GM12865 (cell line): ENCODE results near the gene ITPR1.

ENCODE experiments used
- DNase-seq: peaks from one replicate; pipeline ENCODE4 v3.0.0; 2010; ENCODE audit warnings: low read depth
- H3K4me3 ChIP-seq: 2 replicates; pipeline ENCODE4 v1.5.1; 2011; ENCODE audit warnings: mild to moderate bottlenecking, low read depth, low read length, control low read depth
- TF ChIP-seq, protein P1 (sequence below): IDR thresholded peaks from 2 replicates; pipeline ENCODE4 v1.5.1; 2011; ENCODE audit warnings: low read length, control low read depth, low read depth, inconsistent platforms; ENCODE audit not compliant: insufficient read depth; ENCODE audit errors: missing control alignments

The ITPR1 gene

DNA sequence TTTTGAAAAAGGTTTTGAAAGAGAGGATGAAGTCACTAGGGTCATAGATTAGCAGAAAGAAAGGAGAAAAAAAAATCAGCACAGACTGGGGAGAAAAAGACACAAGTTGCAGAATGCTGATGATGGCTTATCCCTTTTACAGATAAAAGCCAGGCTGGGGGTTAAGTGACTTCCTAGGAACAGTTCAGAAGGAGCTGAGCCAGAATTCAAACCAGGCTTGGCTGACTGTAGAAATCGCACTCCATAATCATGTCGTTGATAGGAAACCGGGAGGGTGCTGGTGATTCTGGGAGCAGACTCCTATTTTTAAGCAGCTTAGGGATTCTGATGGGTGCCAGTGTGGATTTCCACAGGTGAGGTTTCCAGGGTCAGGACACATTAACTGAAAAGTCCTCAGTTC, 326.6 kb downstream of the ITPR1 start:
- no peak for DNase-seq
- no peak overlapping the region for H3K4me3 ChIP-seq
- TF ChIP-seq, protein P1, sequence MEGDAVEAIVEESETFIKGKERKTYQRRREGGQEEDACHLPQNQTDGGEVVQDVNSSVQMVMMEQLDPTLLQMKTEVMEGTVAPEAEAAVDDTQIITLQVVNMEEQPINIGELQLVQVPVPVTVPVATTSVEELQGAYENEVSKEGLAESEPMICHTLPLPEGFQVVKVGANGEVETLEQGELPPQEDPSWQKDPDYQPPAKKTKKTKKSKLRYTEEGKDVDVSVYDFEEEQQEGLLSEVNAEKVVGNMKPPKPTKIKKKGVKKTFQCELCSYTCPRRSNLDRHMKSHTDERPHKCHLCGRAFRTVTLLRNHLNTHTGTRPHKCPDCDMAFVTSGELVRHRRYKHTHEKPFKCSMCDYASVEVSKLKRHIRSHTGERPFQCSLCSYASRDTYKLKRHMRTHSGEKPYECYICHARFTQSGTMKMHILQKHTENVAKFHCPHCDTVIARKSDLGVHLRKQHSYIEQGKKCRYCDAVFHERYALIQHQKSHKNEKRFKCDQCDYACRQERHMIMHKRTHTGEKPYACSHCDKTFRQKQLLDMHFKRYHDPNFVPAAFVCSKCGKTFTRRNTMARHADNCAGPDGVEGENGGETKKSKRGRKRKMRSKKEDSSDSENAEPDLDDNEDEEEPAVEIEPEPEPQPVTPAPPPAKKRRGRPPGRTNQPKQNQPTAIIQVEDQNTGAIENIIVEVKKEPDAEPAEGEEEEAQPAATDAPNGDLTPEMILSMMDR, result no peak

DNA sequence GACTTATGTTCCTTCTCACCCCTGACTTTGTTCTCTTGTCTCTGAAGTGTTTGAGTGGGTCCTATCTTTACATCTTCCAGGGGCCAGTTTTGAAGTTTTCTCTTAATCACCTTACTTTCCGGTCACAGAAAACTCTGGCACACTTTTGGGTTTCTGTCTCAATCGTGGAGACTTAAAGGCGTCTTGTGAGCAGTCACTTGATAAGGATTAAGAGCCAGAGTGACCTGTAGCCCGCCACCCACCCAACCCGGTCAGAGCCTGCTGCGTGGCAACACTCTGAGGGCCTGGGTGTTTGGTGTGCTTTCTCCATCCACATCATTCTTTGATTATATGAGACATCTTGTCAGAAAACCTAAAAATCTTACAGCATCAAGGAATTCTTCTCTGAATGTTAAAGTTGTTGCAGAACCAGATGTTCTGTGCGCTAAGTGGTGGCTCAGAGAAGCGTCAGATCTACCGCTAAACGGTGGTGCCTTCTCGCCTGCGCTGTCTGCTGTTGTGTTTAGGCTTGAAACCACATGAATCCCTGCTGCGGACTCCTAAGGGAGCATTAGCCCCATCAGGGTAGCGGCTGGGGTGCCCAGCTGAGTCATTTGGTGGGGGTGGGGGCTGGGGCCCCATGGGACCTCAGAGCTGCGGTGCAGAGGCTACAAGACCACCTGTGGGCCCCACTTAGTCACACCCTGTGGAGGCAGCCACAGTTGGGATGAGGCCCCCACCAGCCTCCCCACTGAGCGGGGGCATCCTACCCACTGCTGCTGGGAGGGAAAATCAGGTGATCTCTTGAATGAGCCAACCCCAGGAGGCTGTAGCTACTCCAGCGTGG, 327.4 kb downstream of the ITPR1 start:
- no peak overlapping the region for H3K4me3 ChIP-seq
- TF ChIP-seq, protein P1, result no peak
- DNase-seq, result no peak

DNA sequence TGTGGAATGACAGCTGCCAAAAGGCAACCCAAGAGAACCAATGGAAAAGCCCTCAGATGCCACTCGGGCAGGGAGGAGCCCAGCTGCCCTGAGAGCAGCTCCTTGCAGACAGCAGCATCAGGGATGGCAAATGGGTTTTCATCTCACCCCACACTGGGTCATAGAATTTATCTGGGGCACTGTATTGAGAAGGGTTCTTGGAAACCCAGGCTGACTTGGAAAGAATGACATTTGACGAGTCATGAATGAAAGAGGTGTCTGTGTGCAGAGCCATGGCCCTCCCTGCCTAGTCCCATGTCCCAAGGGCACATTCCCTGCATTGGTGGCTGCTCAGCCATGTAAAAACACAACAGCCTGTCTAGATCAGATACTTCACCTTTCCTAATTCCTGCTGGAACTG, 328.2 kb downstream of the ITPR1 start:
- no peak for DNase-seq
- H3K4me3 ChIP-seq, result no peak overlapping the region
- TF ChIP-seq, protein P1, result no peak

DNA sequence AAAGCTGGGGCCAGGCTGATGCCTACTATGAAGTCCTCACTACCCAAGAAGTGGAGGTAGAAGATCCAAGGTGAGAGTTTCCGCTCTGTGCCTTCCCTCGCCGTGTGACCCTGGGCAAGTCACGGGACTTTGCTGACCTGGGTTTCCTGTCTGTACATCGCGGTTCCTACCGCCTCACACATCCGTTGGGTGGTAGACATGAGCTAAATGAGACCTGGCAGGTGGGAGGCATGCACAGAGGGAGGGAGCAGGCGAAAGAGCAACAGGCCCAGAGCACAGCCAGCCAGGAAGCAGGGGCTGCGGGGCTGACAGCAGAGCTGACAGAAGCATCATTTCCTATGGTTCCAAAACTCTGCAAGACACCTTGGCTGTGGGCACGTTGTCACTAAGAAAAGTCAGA, 328.8 kb downstream of the ITPR1 start:
- no peak for DNase-seq
- no peak overlapping the region for H3K4me3 ChIP-seq
- TF ChIP-seq, protein P1, result no peak

DNA sequence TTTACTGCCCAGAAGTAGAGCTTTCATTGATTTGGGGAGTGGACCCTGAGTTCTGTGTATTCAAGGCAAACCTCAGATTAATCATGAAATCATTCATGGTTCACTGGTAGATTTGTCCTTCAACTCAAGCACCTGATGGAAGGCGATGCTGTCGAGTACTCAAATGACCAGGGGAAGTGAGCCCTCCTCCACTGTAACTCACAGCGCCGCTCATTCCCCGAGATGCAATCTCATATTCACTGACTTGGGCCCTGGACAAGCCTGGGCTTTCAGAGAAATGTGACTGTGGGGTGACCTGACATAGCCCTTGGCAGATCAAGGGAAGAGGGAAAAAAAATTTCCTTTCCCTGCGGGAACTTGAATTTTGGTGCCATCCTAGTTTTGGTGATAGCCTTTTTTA, 329.4 kb downstream of the ITPR1 start:
- DNase-seq, result no peak
- TF ChIP-seq, protein P1, result no peak
- H3K4me3 ChIP-seq, result no peak overlapping the region

DNA sequence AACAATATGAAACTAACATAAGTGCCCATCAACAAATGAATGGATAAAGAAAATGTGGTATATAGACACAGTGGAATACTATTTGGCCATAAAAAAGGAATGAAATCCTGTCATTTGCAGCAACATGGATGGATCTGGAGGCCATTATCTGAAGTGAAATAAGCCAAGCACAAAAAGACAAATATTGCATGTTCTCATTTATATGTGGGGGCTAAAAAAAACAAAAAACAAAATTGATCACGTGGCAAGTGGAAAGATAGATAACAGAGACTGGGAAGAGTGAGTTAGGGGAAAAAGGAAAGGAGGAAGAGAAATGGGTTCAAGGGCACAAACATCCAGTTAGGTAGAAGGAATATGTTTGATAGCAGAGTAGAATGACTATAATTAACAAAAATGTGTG, 330.2 kb downstream of the ITPR1 start:
- H3K4me3 ChIP-seq, result no peak overlapping the region
- TF ChIP-seq, protein P1, result no peak
- DNase-seq, result no peak
